GM12878 (cell line): ENCODE measurements around the gene ZNF808. TPM values are rescaled to one million over a fixed set of nuclear protein-coding genes. Genes with fewer than 3 reads are reported as not detected.

Experiments
- ATAC-seq: fragments of 200-7000 bp; cut with Tn5 transposase; 3 replicates; pipeline ENCODE4 v1.9.1; 2020; ENCODE audit warnings: mild to moderate bottlenecking, moderate library complexity
- BruUV-seq: library from RNA; stranded (reverse); fragments of 400-500 nt; replicated peaks from 2 replicates; lab custom pipeline; 2021; lab: Mats Ljungman, UMichigan
- CTCF ChIA-PET: fragments of 300-600 bp; sonication (Branson Sonifier 250); formaldehyde crosslinking; extraction: SDS; loops from one replicate; lab custom pipeline; 2021; ENCODE audit warnings: inconsistent platforms; lab: Yijun Ruan, JAX
- POLR2A ChIA-PET: fragments of 350-600 bp; formaldehyde crosslinking; extraction: SDS; loops from one replicate; lab custom pipeline; 2021; ENCODE audit warnings: inconsistent platforms; lab: Charles Lee
- RAD21 ChIA-PET: fragments of 300-600 bp; sonication (Branson Sonifier 250); formaldehyde crosslinking; loops from one replicate; lab custom pipeline; 2023; ENCODE audit warnings: antibody characterized with exemption; ENCODE audit not compliant: unreplicated experiment; lab: Charles Lee
- SMC1A ChIA-PET: fragments of 300-600 bp; sonication (Branson Sonifier 250); formaldehyde crosslinking; loops from one replicate; lab custom pipeline; 2023; ENCODE audit not compliant: unreplicated experiment, uncharacterized antibody; lab: Charles Lee
- DNase-seq: peaks from one replicate; pipeline ENCODE4 v3.0.0-alpha.2; 2011; ENCODE audit warnings: low read depth, low spot score
- FAIRE-seq: peaks from 3 replicates; lab custom pipeline; 2011; peaks lifted over from hg19 to GRCh38; lab: Jason Lieb, UNC
- H2AFZ ChIP-seq: 2 replicates; pipeline ENCODE4 v1.6.0; 2011; ENCODE audit warnings: low read depth, low read length, control low read depth; ENCODE audit not compliant: control insufficient read depth
- H3K27ac ChIP-seq: 2 replicates; pipeline ENCODE4 v1.5.1; 2011; ENCODE audit warnings: control low read depth; ENCODE audit not compliant: control insufficient read depth, insufficient read depth
- H3K27me3 ChIP-seq, 2 experiments: replicated peaks in 1 of 2; 2 replicates each; pipeline versions ENCODE4 v1.6.0 to v1.6.1; 2011; ENCODE audit warnings: low read length in 1 of 2; ENCODE audit not compliant: control insufficient read depth in 2 of 2, insufficient read depth in 2 of 2
- H3K36me3 ChIP-seq, 2 experiments: 2 replicates each; pipeline ENCODE4 v1.5.1; 2011; ENCODE audit warnings: low read length in 1 of 2; ENCODE audit not compliant: control insufficient read depth in 2 of 2, insufficient read depth in 2 of 2
- H3K4me1 ChIP-seq: 2 replicates; pipeline ENCODE4 v1.6.1; 2011; ENCODE audit warnings: mild to moderate bottlenecking, low read length, moderate library complexity, mixed read lengths; ENCODE audit not compliant: control insufficient read depth, insufficient read depth
- H3K4me2 ChIP-seq: 2 replicates; pipeline ENCODE4 v1.6.0; 2011; ENCODE audit warnings: control low read depth; ENCODE audit not compliant: control insufficient read depth, insufficient read depth
- H3K4me3 ChIP-seq: fragments of 200-600 bp; sonication (generic); 2 replicates; pipeline ENCODE4 v1.5.1; 2016
- H3K79me2 ChIP-seq: 2 replicates; pipeline ENCODE4 v1.6.0; 2011; ENCODE audit warnings: low read length; ENCODE audit not compliant: control insufficient read depth, insufficient read depth
- H3K9ac ChIP-seq: 2 replicates; pipeline ENCODE4 v1.8.0; 2011; ENCODE audit warnings: low read length, control low read depth, mixed read lengths; ENCODE audit not compliant: control insufficient read depth, insufficient read depth
- H3K9me3 ChIP-seq: replicated peaks from 3 replicates; pipeline ENCODE4 v1.5.1; 2011; ENCODE audit warnings: mild to moderate bottlenecking, low read length; ENCODE audit not compliant: control insufficient read depth, insufficient read depth
- H4K20me1 ChIP-seq: 2 replicates; pipeline ENCODE4 v1.6.0; 2011; ENCODE audit not compliant: control insufficient read depth, insufficient read depth
- BHLHE40 ChIP-seq, 2 experiments: fragments of 450-650 bp in 1 of 2; IDR thresholded peaks; 2 replicates each; pipeline ENCODE4 v1.6.1; 2011 to 2017; ENCODE audit warnings: low read depth in 2 of 2, borderline replicate concordance in 1 of 2, improper control_type of control experiment in 1 of 2, low read length in 1 of 2, mild to moderate bottlenecking in 1 of 2
- CEBPB ChIP-seq, 2 experiments: fragments of 150-350 bp in 1 of 2; IDR thresholded peaks; 2 replicates each; pipeline ENCODE4 v1.6.1; 2012 to 2014; ENCODE audit warnings: low read depth in 2 of 2, low read length in 2 of 2, borderline replicate concordance in 1 of 2, inconsistent platforms in 1 of 2
- E4F1 ChIP-seq: fragments of 450-650 bp; IDR thresholded peaks from 2 replicates; pipeline ENCODE4 v1.6.1; 2018; ENCODE audit warnings: borderline replicate concordance, mild to moderate bottlenecking; ENCODE audit not compliant: partially characterized antibody
- EP300 ChIP-seq, 2 experiments: fragments of 150-350 bp in 1 of 2; IDR thresholded peaks; 2 replicates each; pipeline ENCODE4 v1.6.1; 2011 to 2012; ENCODE audit warnings: low read depth in 2 of 2, low read length in 2 of 2, borderline replicate concordance in 1 of 2, improper control_type of control experiment in 1 of 2, inconsistent platforms in 1 of 2; ENCODE audit not compliant: control insufficient read depth in 1 of 2
- EZH2 ChIP-seq: IDR thresholded peaks from 2 replicates; pipeline ENCODE4 v1.6.1; 2012; ENCODE audit warnings: low read depth, mild to moderate bottlenecking, control low read depth, inconsistent platforms, low read length, borderline replicate concordance; ENCODE audit not compliant: control insufficient read depth
- POLR2AphosphoS2 ChIP-seq: IDR thresholded peaks from 2 replicates; pipeline ENCODE4 v1.6.1; 2011; ENCODE audit warnings: low read depth, mild to moderate bottlenecking, low read length, improper control_type of control experiment, moderate library complexity
- SMC3 ChIP-seq: IDR thresholded peaks from 2 replicates; pipeline ENCODE4 v1.6.1; 2011; ENCODE audit warnings: low read length, improper control_type of control experiment, borderline replicate concordance
- SUZ12 ChIP-seq: fragments of 200-600 bp; sonication (generic); IDR thresholded peaks from one replicate; pipeline ENCODE4 v1.6.1; 2018; ENCODE audit warnings: antibody characterized with exemption, mild to moderate bottlenecking; ENCODE audit not compliant: unreplicated experiment
- ZBTB4 ChIP-seq: fragments of 450-650 bp; formaldehyde crosslinking; IDR thresholded peaks from 2 replicates; pipeline ENCODE4 v1.4.0; 2022; ENCODE audit warnings: mild to moderate bottlenecking, moderate library complexity
- ZNF592 ChIP-seq: fragments of 450-650 bp; IDR thresholded peaks from 2 replicates; pipeline ENCODE4 v1.6.1; 2017; ENCODE audit warnings: mild to moderate bottlenecking, moderate library complexity
- WGBS: methylation state at CpG from one replicate; pipeline ENCODE4 v1.1.6; 2016; ENCODE audit warnings: low lambda C conversion rate; ENCODE audit not compliant: insufficient replicate concordance, insufficient coverage; ENCODE audit errors: missing lambda C conversion rate; 5-methylcytosine and 5-hydroxymethylcytosine counted together
- in situ Hi-C: fragments of 300-500 bp; cut with MboI; formaldehyde crosslinking; loops from 9 replicates; pipeline ENCODE4 v1.14.3; 2018; ENCODE audit warnings: mixed read lengths
- intact Hi-C: fragments of 100-400 bp; cut with micrococcal nuclease; formaldehyde crosslinking; loops from one replicate; pipeline ENCODE4 v1.14.2; 2022; ENCODE audit not compliant: unreplicated experiment
- polyA plus RNA-seq, 11 experiments: library from polyadenylated mRNA; depleted of rRNA in 4 of 11; unstranded in 6 of 11; stranded (reverse) in 5 of 11; fragments of >200 nt; fragmentation: Nextera tagmentation in 4 of 11; fragmentation: Illumina TruSeq in 1 of 11; extraction: Ambion mirVana in 4 of 11; extraction: Trizol in 1 of 11; gene quantifications; 1 replicate in 1 of 11; 2 replicates in 10 of 11; pipeline versions ENCODE4 v1.2.1 to v1.2.3, GENCODE V29; 2011 to 2016; ENCODE audit warnings: inconsistent platforms in 2 of 11, missing spikeins in 2 of 11, low read depth in 1 of 11
- total RNA-seq, 4 experiments: library from RNA; depleted of rRNA in 3 of 4; stranded (reverse); fragments of >200 nt in 3 of 4; fragmentation: Illumina TruSeq in 1 of 4; extraction: Trizol in 1 of 4; gene quantifications; 2 replicates each; pipeline versions ENCODE4 v1.2.1 to v1.2.3, GENCODE V29; 2013 to 2021
- TF ChIP-seq, protein P1 (sequence below): fragments of 450-650 bp; IDR thresholded peaks from 2 replicates; pipeline ENCODE4 v1.6.1; 2017; ENCODE audit warnings: low read depth, mild to moderate bottlenecking, moderate library complexity

The ZNF808 gene
- total and polyA plus RNA-seq, 10 of the 15 experiments (the other 5 are each of a cell fraction or from before 2014, with no cell fraction given): 2.1 to 20.2 (median 7.2) TPM

GRCh38 chr19:52507266-52507665 lies 20.2 kb upstream of the ZNF808 start:
- Histone ChIP-seq H2AFZ (no peak overlapping the region), H3K9ac (no peak overlapping the region), H3K27ac (no peak overlapping the region), H3K36me3 (no peaks in the 10 kb centered on the region), H4K20me1 (no peaks in the 10 kb centered on the region), H3K79me2 (no peaks in the 10 kb centered on the region), H3K4me2 (no peak overlapping the region), H3K27me3 (no peaks in the 10 kb centered on the region), H3K9me3 (peaks cover 2% of the 10 kb centered on the region; the same call in 2 of the 3 replicates), H3K4me1 (no peaks in the 10 kb centered on the region), H3K4me3 (no peak overlapping the region)
- no peak for DNase-seq
- ChIA-PET POLR2A (no interaction called here), RAD21 (no interaction called here), SMC1A (interaction anchor here (0.8 kb wide), 1 partner anchor 12 kb away, joined by 3 read pairs; no protein-coding TSS in a partner anchor), CTCF (no interaction called here)
- WGBS: 38% methylated on average over 5 of the region's 5 CpGs
- BruUV-seq: no TSS peak
- ATAC-seq: no peak
- intact Hi-C loops (no loop called here), in situ Hi-C loops (no loop called here)
- no peak for FAIRE-seq
- no peak for TF ChIP-seq BHLHE40 (IDR thresholded peaks at IDR 0.05; ENCODE audit: borderline replicate concordance in 1 of 2, low read depth in 2 of 2, low read length in 1 of 2)
- TF ChIP-seq SMC3: no peak
- TF ChIP-seq EZH2: no peak
- no peak for TF ChIP-seq E4F1
- TF ChIP-seq CEBPB (IDR thresholded peaks at IDR 0.05; ENCODE audit: borderline replicate concordance in 1 of 2, low read depth in 2 of 2, low read length in 2 of 2): no peak
- no peak for TF ChIP-seq EP300 (IDR thresholded peaks at IDR 0.05; ENCODE audit: borderline replicate concordance in 1 of 2, control insufficient read depth in 1 of 2, low read depth in 2 of 2, low read length in 2 of 2)
- TF ChIP-seq, protein P1, sequence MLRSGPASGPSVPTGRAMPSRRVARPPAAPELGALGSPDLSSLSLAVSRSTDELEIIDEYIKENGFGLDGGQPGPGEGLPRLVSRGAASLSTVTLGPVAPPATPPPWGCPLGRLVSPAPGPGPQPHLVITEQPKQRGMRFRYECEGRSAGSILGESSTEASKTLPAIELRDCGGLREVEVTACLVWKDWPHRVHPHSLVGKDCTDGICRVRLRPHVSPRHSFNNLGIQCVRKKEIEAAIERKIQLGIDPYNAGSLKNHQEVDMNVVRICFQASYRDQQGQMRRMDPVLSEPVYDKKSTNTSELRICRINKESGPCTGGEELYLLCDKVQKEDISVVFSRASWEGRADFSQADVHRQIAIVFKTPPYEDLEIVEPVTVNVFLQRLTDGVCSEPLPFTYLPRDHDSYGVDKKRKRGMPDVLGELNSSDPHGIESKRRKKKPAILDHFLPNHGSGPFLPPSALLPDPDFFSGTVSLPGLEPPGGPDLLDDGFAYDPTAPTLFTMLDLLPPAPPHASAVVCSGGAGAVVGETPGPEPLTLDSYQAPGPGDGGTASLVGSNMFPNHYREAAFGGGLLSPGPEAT: no peak
- no peak for TF ChIP-seq POLR2AphosphoS2
- no peak for TF ChIP-seq SUZ12
- no peak for TF ChIP-seq ZBTB4 (CRISPR knock-in tag)
- no peak for TF ChIP-seq ZNF592
